ENCODE measurements around the gene BTNL9.

Gene BTNL9

GRCh38 chr5:181108578-181109165, 68.6 kb downstream of the BTNL9 start:
- H3K36me3 Mint-ChIP-seq: peaks cover 3% of the 10 kb centered on the region
- H3K27me3 Mint-ChIP-seq: peaks cover 72% of the 10 kb centered on the region
- H3K4me3 Mint-ChIP-seq: no peak overlapping the region
- H3K9me3 Mint-ChIP-seq: no peaks in the 10 kb centered on the region
- no peak for DNase-seq
- no peak overlapping the region for H3K27ac Mint-ChIP-seq
- H3K4me1 Mint-ChIP-seq: peaks cover 5% of the 10 kb centered on the region
- CTCF ChIA-PET: interaction anchor here (1.1 kb wide), 1 partner anchor 240 kb away, joined by 3 read pairs; no protein-coding TSS in a partner anchor

GRCh38 chr5:181109489-181110013, 69.5 kb downstream of the BTNL9 start:
- peaks cover 73% of the 10 kb centered on the region for H3K27me3 Mint-ChIP-seq
- no peak for DNase-seq
- H3K4me3 Mint-ChIP-seq: no peak overlapping the region
- H3K9me3 Mint-ChIP-seq: no peaks in the 10 kb centered on the region
- no peaks in the 10 kb centered on the region for H3K36me3 Mint-ChIP-seq
- CTCF ChIA-PET: no interaction called here
- no peaks in the 10 kb centered on the region for H3K4me1 Mint-ChIP-seq
- no peak overlapping the region for H3K27ac Mint-ChIP-seq

- Mint-ChIP-seq H3K9me3 (no peaks in the 10 kb centered on the region), H3K27me3 (peaks cover 69% of the 10 kb centered on the region), H3K4me1 (peaks cover 5% of the 10 kb centered on the region), H3K36me3 (no peaks in the 10 kb centered on the region), H3K4me3 (no peak overlapping the region), H3K27ac (no peak overlapping the region)
- CTCF ChIA-PET: no interaction called here
- DNase-seq: no peak
These were observed 70.9 kb downstream of the BTNL9 start for GRCh38 chr5:181111010-181111409.
